CD4-positive, alpha-beta T cell treated with Interferon alpha-2 for 1 hour (primary cell): ENCODE data around the gene GGTLC1.
"Not testable (repeated sequence)": the region's sequence is repeated elsewhere in the genome, so short reads cannot be mapped to it uniquely, and the experiment has no call there.

Experiments used
- DNase-seq, 2 donors: peaks; one replicate each; pipeline ENCODE4 v3.0.0-alpha.2; 2020 to 2022

The GGTLC1 gene

GRCh38 chr20:23988561-23988960, at the start of gene GGTLC1:
Gene GGTLC1 (minus strand): TSS chr20:23988779. CDS start chr20:23986611, 2,168 bp downstream.
- DNase-seq = no peak

DNA sequence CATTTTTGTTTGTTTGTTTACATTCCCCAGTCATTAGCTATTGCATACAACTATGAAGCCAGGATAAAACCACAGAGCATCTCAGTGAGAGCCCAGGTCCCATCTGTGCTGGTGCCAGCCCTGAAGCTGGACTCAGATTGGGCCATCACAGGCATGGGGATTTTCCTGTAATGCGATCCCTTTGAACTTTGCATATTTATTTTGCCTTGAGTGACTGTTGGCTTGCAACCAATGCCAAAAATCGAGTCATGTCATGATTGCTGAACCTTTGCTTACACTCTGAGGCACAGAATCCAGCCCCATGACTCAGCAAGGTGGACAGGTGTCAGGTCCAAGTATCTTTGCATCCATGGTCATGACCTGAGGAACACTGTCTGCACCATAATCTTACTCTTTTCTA, 46.2 kb upstream of the GGTLC1 start:
- no peak for DNase-seq

DNA sequence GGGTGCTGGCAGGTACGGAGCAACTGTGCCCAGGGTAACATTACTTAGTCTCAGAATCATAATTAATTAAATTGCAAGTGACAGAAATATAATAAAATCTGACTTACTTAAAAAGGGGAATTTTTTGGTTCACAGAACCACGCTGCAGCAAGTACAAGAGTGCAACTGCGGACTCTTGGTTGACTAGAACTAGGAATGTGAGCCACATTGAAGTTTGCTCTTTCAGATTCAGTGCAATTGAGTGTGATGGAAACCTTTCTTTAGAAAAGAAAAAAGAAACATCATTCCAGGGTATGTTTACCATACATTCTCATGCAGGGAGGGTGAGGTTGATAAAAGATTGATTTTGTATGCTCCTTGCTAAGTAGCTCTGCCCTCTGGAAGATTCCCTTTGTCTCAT, 45.0 kb upstream of the GGTLC1 start:
- no peak for DNase-seq

GRCh38 chr20:24033151-24033550, 44.6 kb upstream of the GGTLC1 start:
- peak; percentile 16 to 48 for DNase-seq

GRCh38 chr20:24032400-24032898, 43.9 kb upstream of the GGTLC1 start:
- peak in 1 of 2 donors; percentile 32 for DNase-seq

DNA sequence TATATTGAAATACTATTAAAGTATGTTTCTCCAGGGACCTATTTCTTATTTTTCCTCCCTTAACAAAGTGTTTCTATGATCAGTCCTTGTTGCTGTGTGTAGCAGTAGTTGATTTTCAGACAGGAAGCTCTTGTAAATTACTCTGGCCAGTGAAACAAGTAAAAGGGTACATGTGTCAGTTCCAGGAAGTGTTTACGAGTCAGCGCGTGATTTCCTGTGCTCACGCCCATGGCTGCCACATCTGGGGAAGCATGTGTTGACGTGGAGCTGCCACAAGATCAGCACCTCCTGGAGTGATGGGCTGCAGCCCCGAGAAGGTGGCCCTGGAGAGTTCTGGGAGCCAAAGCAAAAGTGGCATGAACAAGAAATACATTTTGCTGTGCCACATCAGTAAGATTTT, 38.6 kb upstream of the GGTLC1 start:
- peak; percentile 92 to 93 for DNase-seq

- DNase-seq = no peak
Measured at GRCh38 chr20:24022621-24023180, 34.1 kb upstream of the GGTLC1 start.

- DNase-seq = no peak
Measured at GRCh38 chr20:24018796-24019195, 30.2 kb upstream of the GGTLC1 start.

DNA sequence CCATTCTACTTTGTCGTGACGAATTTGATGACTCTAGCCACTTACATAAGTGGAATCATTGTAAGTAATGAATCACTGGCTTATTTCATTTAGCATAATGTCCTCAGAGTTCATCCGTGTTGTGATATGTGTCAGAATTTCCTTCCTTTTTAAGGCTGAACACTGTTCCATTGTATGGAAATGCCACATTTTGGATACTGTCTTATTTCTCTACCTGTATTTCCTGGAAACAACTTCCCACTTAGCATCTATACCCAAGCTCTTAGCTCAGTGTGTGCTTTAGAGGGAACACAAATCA, 28.8 kb upstream of the GGTLC1 start:
- no peak for DNase-seq

- DNase-seq = no peak
Measured at GRCh38 chr20:24016607-24017457, 28.3 kb upstream of the GGTLC1 start.

GRCh38 chr20:24013953-24014352, 25.4 kb upstream of the GGTLC1 start:
- DNase-seq = no peak

GRCh38 chr20:24011282-24011681, 22.7 kb upstream of the GGTLC1 start:
- no peak for DNase-seq

DNA sequence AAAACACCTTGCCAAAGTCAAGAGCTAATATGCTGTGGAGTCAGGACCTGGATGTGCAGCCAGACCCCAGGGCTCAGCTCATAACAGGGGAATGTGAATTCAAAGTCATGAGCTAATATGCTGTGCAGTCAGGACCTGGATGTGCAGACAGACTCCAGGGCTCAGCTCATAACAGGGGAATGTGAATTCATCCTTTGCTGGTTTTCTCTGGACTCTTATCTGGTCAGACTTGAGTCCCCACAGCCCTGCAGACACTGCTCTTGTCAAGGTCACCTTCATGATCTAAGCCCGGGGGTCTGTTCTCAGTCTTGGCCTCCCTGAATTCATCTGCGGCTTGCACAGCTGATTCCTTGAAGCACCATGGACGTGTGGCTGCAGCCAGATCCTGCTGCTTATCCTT, 19.2 kb upstream of the GGTLC1 start:
- no peak for DNase-seq

DNA sequence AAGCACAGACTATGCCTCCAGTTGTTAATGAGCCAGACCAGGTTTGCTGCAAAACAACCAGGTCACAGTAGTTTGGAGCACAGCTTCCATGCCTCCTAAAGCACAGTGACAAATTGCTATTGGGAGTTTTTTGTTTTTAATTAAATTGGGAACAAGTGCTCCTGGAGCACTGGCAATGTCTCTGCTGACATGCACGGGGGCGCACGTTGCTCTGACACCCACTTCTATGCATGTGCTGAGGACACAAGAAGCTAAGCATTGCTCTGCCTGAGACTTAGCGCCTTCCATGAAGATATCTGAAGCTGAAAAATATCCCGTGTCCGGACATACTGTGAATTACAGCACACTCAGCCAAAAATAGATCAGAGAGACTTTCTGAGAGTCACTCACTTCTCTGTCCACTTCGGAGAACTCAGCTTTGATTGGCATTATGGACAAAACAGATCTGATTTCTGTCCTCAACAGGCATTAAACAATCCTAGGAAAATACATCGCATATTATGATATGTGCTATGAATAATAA, 18.6 kb upstream of the GGTLC1 start:
- no peak for DNase-seq

DNA sequence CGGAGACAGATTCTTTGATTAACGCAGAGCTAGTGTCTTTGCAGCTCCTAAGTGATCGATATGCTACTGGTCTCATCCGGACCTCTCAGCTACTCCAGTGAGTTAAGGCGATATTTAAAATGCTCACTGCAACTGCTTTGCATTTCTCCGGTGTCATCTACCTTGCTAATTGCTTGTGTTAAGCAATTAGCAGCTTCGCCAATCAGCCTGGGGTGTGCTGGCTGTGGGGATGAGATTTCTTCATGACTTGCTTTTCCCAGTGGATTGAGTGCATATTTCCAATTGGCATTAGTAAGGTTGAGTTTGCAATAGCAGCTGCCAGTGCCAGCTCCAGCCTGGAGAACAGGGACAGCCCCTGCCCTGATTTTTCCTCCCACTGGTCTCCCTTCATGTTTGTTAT, 18.0 kb upstream of the GGTLC1 start:
- DNase-seq = no peak

DNA sequence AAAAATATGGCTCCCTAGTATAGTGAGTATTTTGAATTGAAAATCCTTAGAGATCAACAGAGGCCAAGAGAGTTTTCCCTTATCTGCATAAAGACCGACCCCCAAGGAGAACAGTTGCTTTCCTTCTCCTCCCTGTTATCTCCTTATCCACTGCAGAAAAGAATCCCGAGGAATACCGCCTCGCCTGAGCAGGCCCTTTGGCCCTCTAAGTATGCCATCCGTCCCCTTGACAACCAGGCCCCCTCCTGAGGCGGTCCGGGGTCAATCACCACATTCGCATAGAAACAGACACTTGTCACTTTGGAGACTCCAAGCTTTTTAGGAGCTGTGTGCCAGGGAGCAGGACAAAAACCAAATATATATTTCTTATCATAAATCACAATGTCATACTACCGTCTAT, 15.9 kb upstream of the GGTLC1 start:
- no peak for DNase-seq

DNA sequence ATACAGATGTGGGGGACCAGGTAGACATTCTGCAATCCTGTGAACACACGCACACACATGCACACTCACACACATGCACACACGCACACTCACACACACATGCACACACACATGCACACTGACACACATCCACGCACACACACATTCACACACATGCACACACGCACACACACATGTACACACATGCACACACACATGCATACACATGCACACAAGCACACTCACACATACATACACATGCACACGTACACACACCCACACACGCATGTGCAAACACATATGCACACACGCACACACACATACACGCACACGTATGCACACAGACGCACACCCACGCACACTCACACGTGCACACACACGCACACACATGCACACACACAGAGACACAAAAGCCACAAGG, 14.3 kb upstream of the GGTLC1 start:
- DNase-seq = no peak

GRCh38 chr20:24001712-24002405, 13.3 kb upstream of the GGTLC1 start:
- no peak for DNase-seq

GRCh38 chr20:23998844-23999243, 10.3 kb upstream of the GGTLC1 start:
- no peak for DNase-seq

- DNase-seq = no peak
Measured at GRCh38 chr20:23998392-23998791, 9.8 kb upstream of the GGTLC1 start.

DNA sequence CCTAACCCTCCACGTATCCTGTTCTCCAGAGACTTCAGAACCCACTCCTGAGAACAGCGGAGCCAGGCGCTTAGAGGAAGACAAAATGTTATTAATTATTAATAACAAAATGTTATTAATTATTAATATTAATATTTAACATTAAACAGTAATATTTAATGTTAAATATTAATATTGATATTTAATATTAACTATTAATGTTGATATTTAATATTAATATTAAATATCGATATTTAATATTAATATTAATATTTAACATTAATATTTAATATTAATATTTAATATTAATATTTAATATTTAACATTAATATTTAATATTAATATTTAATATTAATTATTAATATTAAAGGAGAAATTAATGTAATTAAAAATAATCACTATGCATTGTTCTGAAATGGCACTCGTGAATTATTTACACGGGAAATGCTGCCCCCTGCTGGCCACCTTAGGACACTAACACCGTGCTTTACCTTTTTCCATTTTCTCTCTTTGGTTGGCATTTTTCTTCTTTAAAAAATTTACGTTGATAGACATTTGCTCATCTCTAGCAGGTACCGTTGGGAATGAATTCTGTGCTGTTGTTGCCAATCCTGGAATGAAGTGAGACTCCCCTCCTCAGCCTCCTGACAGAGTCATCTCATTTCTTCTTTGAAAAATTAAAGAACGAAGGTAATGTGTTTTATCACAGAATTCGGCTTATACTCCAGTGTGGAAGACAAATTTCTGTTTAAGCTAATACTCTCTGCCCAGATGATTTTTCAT, 7.5 kb upstream of the GGTLC1 start:
- peak; percentile 47 to 66 for DNase-seq

DNA sequence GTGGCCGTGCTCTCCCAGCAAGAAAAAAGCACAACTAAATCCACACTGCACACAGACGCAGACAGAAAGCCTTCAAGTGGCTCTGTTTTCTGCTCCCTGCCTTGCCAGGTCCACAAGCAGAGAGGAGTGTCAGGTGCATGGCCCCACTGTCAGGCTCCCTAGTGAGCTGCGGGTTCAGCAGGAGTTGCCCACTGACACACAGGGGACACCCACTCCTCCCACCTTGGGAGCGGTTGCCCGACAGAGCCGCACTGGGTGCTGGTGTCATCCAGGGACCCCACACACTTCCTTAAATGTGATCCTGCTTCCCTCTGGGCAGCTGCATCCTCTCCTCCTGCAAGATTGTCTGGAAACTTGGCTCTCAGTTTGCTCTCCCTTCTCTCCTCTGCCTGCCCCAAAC, 6.7 kb upstream of the GGTLC1 start:
- DNase-seq = not testable (repeated sequence)
